Neural progenitor cell (in vitro differentiated cells): ENCODE results near the gene TDRD9. TPM values are rescaled to one million over a fixed set of nuclear protein-coding genes. Genes with fewer than 3 reads are reported as not detected.

Source experiments
- DNase-seq: peaks from one replicate; pipeline ENCODE4 v3.0.0-alpha.2; 2016; ENCODE audit warnings: low spot score
- H2AFZ ChIP-seq: fragments of 200-600 bp; sonication (generic); replicated peaks from 2 replicates; pipeline ENCODE4 v1.6.1; 2016; ENCODE audit warnings: antibody characterized with exemption
- H3F3A ChIP-seq: fragments of 200-600 bp; sonication (generic); 2 replicates; pipeline ENCODE4 v1.6.1; 2016; ENCODE audit warnings: antibody characterized with exemption, low read depth
- H3K27ac ChIP-seq: fragments of 200-600 bp; sonication (generic); 2 replicates; pipeline ENCODE4 v1.5.1; 2016; ENCODE audit warnings: mild to moderate bottlenecking
- H3K27me3 ChIP-seq: fragments of 200-600 bp; sonication (generic); 2 replicates; pipeline ENCODE4 v1.6.1; 2016; ENCODE audit warnings: mild to moderate bottlenecking, moderate library complexity
- H3K36me3 ChIP-seq: fragments of 200-600 bp; sonication (generic); 2 replicates; pipeline ENCODE4 v1.5.1; 2016
- H3K4me1 ChIP-seq: fragments of 200-600 bp; sonication (generic); 2 replicates; pipeline ENCODE4 v1.6.1; 2016; ENCODE audit warnings: mixed run types
- H3K4me2 ChIP-seq: fragments of 200-600 bp; sonication (generic); 2 replicates; pipeline ENCODE4 v1.6.1; 2016
- H3K4me3 ChIP-seq: fragments of 200-600 bp; sonication (generic); 2 replicates; pipeline ENCODE4 v1.5.1; 2016
- H3K79me2 ChIP-seq: fragments of 200-600 bp; sonication (generic); 2 replicates; pipeline ENCODE4 v1.6.1; 2016; ENCODE audit warnings: low read depth
- H3K9ac ChIP-seq: fragments of 200-600 bp; sonication (generic); 2 replicates; pipeline ENCODE4 v1.6.1; 2016
- H3K9me3 ChIP-seq: fragments of 200-600 bp; sonication (generic); 2 replicates; pipeline ENCODE4 v1.5.1; 2016; ENCODE audit warnings: low read depth
- H4K20me1 ChIP-seq: fragments of 200-600 bp; sonication (generic); 2 replicates; pipeline ENCODE4 v1.6.1; 2016; ENCODE audit warnings: low read depth
- H3K27ac Mint-ChIP-seq: 3 replicates; pipeline ENCODE4 v1.8.0; 2021; ENCODE audit warnings: mixed read lengths
- H3K27me3 Mint-ChIP-seq: 2 replicates; pipeline ENCODE4 v1.8.0; 2022; ENCODE audit warnings: low read depth, mild to moderate bottlenecking, inconsistent platforms, moderate library complexity, mixed read lengths; ENCODE audit not compliant: insufficient read depth
- H3K36me3 Mint-ChIP-seq: 3 replicates; pipeline ENCODE4 v1.8.0; 2021; ENCODE audit warnings: mixed read lengths
- H3K4me1 Mint-ChIP-seq: 3 replicates; pipeline ENCODE4 v1.8.0; 2021; ENCODE audit warnings: mixed read lengths
- H3K4me3 Mint-ChIP-seq: 3 replicates; pipeline ENCODE4 v1.8.0; 2021; ENCODE audit warnings: mild to moderate bottlenecking, moderate library complexity, mixed read lengths
- H3K9me3 Mint-ChIP-seq: 3 replicates; pipeline ENCODE4 v1.8.0; 2020; ENCODE audit warnings: mixed read lengths
- CTCF ChIP-seq: fragments of 200-600 bp; sonication (generic); IDR thresholded peaks from 2 replicates; pipeline ENCODE4 v1.5.1; 2017; ENCODE audit warnings: antibody characterized with exemption, mild to moderate bottlenecking
- EZH2 ChIP-seq: fragments of 200-600 bp; sonication (generic); IDR thresholded peaks from 2 replicates; pipeline ENCODE4 v1.6.1; 2017; ENCODE audit warnings: antibody characterized with exemption, mild to moderate bottlenecking, moderate library complexity
- EZH2phosphoT487 ChIP-seq: fragments of 200-600 bp; sonication (generic); IDR thresholded peaks from 2 replicates; pipeline ENCODE4 v1.6.1; 2017; ENCODE audit warnings: antibody characterized with exemption
- total RNA-seq: library from RNA; depleted of rRNA; stranded (reverse); fragments of >200 nt; gene quantifications from 2 replicates; pipeline ENCODE4 v1.2.3, GENCODE V29; 2015; ENCODE audit warnings: low replicate concordance

Gene TDRD9
- total RNA-seq, 1 donor from 2014 or later: not detected

- Histone ChIP-seq H3K79me2 (peaks cover 10% of the 10 kb centered on the region), H2AFZ (no peak overlapping the region), H3K4me3 (no peak overlapping the region), H4K20me1 (peaks cover 8% of the 10 kb centered on the region), H3K9me3 (no peaks in the 10 kb centered on the region), H3K27ac (no peak overlapping the region), H3K4me1 (no peaks in the 10 kb centered on the region), H3K4me2 (no peak overlapping the region), H3F3A (no peaks in the 10 kb centered on the region), H3K27me3 (no peaks in the 10 kb centered on the region), H3K9ac (no peak overlapping the region), H3K36me3 (no peaks in the 10 kb centered on the region)
- peaks cover 2% of the 10 kb centered on the region for H3K27me3 Mint-ChIP-seq
- H3K4me3 Mint-ChIP-seq: no peak overlapping the region
- H3K4me1 Mint-ChIP-seq: peaks cover 9% of the 10 kb centered on the region
- H3K27ac Mint-ChIP-seq: no peak overlapping the region
- TF ChIP-seq EZH2phosphoT487 (no peak), EZH2 (no peak), CTCF (no peak)
- peaks cover 3% of the 10 kb centered on the region for H3K9me3 Mint-ChIP-seq
- H3K36me3 Mint-ChIP-seq: no peaks in the 10 kb centered on the region
- DNase-seq: no peak
Observed at GRCh38 chr14:103925316-103925715, 2.9 kb upstream of the TDRD9 start.

GRCh38 chr14:103927566-103927965 is 690 bp upstream of the TDRD9 start:
- H3K9ac ChIP-seq: no peak overlapping the region
- Mint-ChIP-seq H3K36me3 (no peaks in the 10 kb centered on the region), H3K4me1 (peaks cover 5% of the 10 kb centered on the region), H3K9me3 (peaks cover 3% of the 10 kb centered on the region), H3K27ac (no peak overlapping the region), H3K4me3 (no peak overlapping the region), H3K27me3 (peaks cover 2% of the 10 kb centered on the region)
- no peak overlapping the region for H3K4me2 ChIP-seq
- H2AFZ ChIP-seq: no peak overlapping the region
- no peaks in the 10 kb centered on the region for H4K20me1 ChIP-seq
- no peaks in the 10 kb centered on the region for H3K79me2 ChIP-seq
- no peak overlapping the region for H3K27ac ChIP-seq
- no peaks in the 10 kb centered on the region for H3K36me3 ChIP-seq
- H3K4me3 ChIP-seq: no peak overlapping the region
- TF ChIP-seq EZH2 (no peak), EZH2phosphoT487 (no peak), CTCF (no peak)
- DNase-seq: no peak
- no peaks in the 10 kb centered on the region for H3K27me3 ChIP-seq
- H3K9me3 ChIP-seq: no peaks in the 10 kb centered on the region
- no peaks in the 10 kb centered on the region for H3F3A ChIP-seq
- H3K4me1 ChIP-seq: no peaks in the 10 kb centered on the region

GRCh38 chr14:103930051-103930604 is 1.9 kb downstream of the TDRD9 start:
- H3K79me2 ChIP-seq: no peaks in the 10 kb centered on the region
- no peaks in the 10 kb centered on the region for H3K9me3 ChIP-seq
- H3F3A ChIP-seq: no peaks in the 10 kb centered on the region
- H3K27ac ChIP-seq: no peak overlapping the region
- H4K20me1 ChIP-seq: no peaks in the 10 kb centered on the region
- no peaks in the 10 kb centered on the region for H3K4me1 Mint-ChIP-seq
- H3K4me3 Mint-ChIP-seq: no peak overlapping the region
- H3K36me3 Mint-ChIP-seq: no peaks in the 10 kb centered on the region
- H3K4me1 ChIP-seq: no peaks in the 10 kb centered on the region
- no peaks in the 10 kb centered on the region for H3K36me3 ChIP-seq
- no peak overlapping the region for H3K9ac ChIP-seq
- H3K4me3 ChIP-seq: no peak overlapping the region
- DNase-seq: no peak
- H3K27ac Mint-ChIP-seq: no peak overlapping the region
- H3K27me3 Mint-ChIP-seq: peaks cover 2% of the 10 kb centered on the region
- H3K27me3 ChIP-seq: no peaks in the 10 kb centered on the region
- TF ChIP-seq EZH2phosphoT487: no peak
- no peak for TF ChIP-seq CTCF
- no peak for TF ChIP-seq EZH2
- H3K4me2 ChIP-seq: no peak overlapping the region
- H3K9me3 Mint-ChIP-seq: peaks cover 3% of the 10 kb centered on the region
- no peak overlapping the region for H2AFZ ChIP-seq
